Fibroblast of villous mesenchyme (primary cell): ENCODE measurements around the gene EXOC3L1. TPM values are rescaled to one million over a fixed set of nuclear protein-coding genes. Genes with fewer than 3 reads are reported as not detected.

Experiments used
- DNase-seq: peaks from one replicate; pipeline ENCODE4 v3.0.0-alpha.2; 2010; ENCODE audit warnings: low read depth
- H3K4me3 ChIP-seq: 2 replicates; pipeline ENCODE4 v1.5.1; 2011; ENCODE audit warnings: low read depth, mild to moderate bottlenecking, low read length
- total RNA-seq: library from RNA; depleted of rRNA; stranded (reverse); fragments of >200 nt; gene quantifications from 2 replicates; pipeline ENCODE4 v1.2.3, GENCODE V29; 2012
- TF ChIP-seq, protein P1 (sequence below): IDR thresholded peaks from 2 replicates; pipeline ENCODE4 v1.5.1; 2012; ENCODE audit warnings: low read depth, mild to moderate bottlenecking, low read length; ENCODE audit not compliant: insufficient read depth

The EXOC3L1 gene
- total RNA-seq, 1 donor, result not detected

GRCh38 chr16:67235816-67236562, 46.1 kb upstream of the EXOC3L1 start:
- DNase-seq, result no peak
- TF ChIP-seq, protein P1, sequence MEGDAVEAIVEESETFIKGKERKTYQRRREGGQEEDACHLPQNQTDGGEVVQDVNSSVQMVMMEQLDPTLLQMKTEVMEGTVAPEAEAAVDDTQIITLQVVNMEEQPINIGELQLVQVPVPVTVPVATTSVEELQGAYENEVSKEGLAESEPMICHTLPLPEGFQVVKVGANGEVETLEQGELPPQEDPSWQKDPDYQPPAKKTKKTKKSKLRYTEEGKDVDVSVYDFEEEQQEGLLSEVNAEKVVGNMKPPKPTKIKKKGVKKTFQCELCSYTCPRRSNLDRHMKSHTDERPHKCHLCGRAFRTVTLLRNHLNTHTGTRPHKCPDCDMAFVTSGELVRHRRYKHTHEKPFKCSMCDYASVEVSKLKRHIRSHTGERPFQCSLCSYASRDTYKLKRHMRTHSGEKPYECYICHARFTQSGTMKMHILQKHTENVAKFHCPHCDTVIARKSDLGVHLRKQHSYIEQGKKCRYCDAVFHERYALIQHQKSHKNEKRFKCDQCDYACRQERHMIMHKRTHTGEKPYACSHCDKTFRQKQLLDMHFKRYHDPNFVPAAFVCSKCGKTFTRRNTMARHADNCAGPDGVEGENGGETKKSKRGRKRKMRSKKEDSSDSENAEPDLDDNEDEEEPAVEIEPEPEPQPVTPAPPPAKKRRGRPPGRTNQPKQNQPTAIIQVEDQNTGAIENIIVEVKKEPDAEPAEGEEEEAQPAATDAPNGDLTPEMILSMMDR, result no peak
- no peak overlapping the region for H3K4me3 ChIP-seq

GRCh38 chr16:67234180-67234597, 44.3 kb upstream of the EXOC3L1 start:
- TF ChIP-seq, protein P1, result no peak
- H3K4me3 ChIP-seq, result no peak overlapping the region

GRCh38 chr16:67233596-67233995, 43.7 kb upstream of the EXOC3L1 start:
- DNase-seq, result no peak
- TF ChIP-seq, protein P1, result no peak
- H3K4me3 ChIP-seq, result no peak overlapping the region

More at GRCh38 chr16:67234180-67234597, 44.3 kb upstream of the EXOC3L1 start:
- no peak for DNase-seq

- DNase-seq, result no peak
- TF ChIP-seq, protein P1, result no peak
- H3K4me3 ChIP-seq, result no peak overlapping the region
These were observed 41.1 kb upstream of the EXOC3L1 start for GRCh38 chr16:67230809-67231660.

DNA sequence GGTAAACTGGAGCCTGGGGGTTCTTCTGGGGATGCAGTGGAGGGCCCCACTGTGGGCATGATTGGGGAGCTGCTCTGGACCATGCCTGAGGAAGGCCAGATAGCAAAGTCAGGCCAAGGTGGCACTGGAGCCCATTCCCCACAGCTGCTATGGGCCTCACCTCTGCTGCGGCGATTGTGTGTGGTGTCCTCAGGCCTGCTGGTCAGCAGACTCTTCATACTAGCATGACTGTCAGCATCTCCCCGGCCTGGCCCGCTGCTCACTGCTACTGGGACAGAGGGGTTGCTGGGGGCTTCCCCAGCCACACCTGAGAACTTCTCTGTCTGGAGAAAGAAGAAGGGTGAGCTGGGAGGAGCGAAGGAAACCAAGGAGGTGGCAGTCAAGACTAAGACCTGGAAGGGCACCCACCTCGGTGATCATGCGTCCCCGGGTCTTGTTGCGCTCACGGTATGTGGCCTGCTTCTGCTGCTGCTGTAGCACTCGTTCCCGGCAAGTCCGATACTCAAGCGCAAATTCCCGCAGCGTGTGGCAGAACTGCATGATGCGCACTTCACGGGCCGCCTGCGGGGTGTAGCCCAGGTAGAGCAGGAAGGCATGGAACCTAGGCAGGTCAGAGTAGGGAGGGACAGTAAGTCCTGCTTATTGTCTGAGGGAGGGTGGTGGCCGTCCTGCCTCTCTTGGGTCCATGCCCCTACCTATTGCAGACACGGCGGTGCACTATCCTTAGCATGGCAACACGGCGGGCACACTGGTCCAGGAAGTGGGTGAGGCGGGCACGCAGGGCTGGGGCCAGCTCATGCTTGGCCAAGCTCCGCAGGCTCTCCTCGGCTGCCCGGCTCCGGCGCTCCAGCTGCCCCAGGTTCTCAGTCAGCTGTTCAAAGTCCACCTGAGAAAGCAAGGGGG, 40.2 kb upstream of the EXOC3L1 start:
- H3K4me3 ChIP-seq, result no peak overlapping the region
- DNase-seq, result no peak
- TF ChIP-seq, protein P1, result no peak

DNA sequence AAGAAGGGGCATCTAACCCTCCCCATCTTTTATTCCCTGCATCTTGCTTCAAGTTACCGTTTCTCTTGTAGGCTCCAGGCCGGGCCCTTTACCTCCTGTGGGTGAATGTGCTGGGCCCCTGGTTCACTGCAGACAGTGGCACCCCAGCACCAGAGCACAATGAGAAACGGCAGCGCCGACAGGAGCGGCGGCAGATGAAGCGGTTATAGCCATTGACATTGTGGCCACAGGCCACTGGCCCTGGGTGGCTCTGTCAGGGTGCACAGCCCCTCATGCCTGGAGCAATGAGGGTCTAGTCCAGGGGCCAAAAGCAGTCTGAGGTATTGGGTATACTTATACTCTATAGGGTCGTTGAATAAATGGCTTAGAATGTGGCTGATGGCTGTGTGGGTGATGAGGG, 39.0 kb upstream of the EXOC3L1 start:
- no peak for DNase-seq
- no peak overlapping the region for H3K4me3 ChIP-seq
- TF ChIP-seq, protein P1, result no peak
